HUES6 (cell line): ENCODE data around the gene COPZ2.
A peak's percentile ranks its signal among the peaks of the same experiment; 100 is the strongest.
"Not testable (repeated sequence)": the region's sequence is repeated elsewhere in the genome, so short reads cannot be mapped to it uniquely, and the experiment has no call there.

Experiments used
- H3K27ac ChIP-seq: 2 replicates; pipeline ENCODE4 v1.7.0; 2013; ENCODE audit warnings: low read depth, mild to moderate bottlenecking, low read length, inconsistent platforms
- H3K27me3 ChIP-seq: 2 replicates; pipeline ENCODE4 v1.6.1; 2013; ENCODE audit warnings: low read length; ENCODE audit not compliant: control insufficient read depth, insufficient read depth
- H3K36me3 ChIP-seq: 2 replicates; pipeline ENCODE4 v1.6.1; 2013; ENCODE audit warnings: low read length; ENCODE audit not compliant: control insufficient read depth, insufficient read depth
- H3K4me1 ChIP-seq: 2 replicates; pipeline ENCODE4 v1.6.1; 2013; ENCODE audit warnings: low read length; ENCODE audit not compliant: control insufficient read depth, insufficient read depth
- H3K4me3 ChIP-seq: 2 replicates; pipeline ENCODE4 v1.5.1; 2013; ENCODE audit warnings: low read depth, low read length
- H3K9ac ChIP-seq: one replicate; pipeline ENCODE4 v1.6.1; 2013; ENCODE audit warnings: mild to moderate bottlenecking, low read length
- H3K9me3 ChIP-seq: 2 replicates; pipeline ENCODE4 v1.6.1; 2013; ENCODE audit warnings: low read depth, low read length; ENCODE audit not compliant: control insufficient read depth, insufficient read depth

Gene COPZ2

DNA sequence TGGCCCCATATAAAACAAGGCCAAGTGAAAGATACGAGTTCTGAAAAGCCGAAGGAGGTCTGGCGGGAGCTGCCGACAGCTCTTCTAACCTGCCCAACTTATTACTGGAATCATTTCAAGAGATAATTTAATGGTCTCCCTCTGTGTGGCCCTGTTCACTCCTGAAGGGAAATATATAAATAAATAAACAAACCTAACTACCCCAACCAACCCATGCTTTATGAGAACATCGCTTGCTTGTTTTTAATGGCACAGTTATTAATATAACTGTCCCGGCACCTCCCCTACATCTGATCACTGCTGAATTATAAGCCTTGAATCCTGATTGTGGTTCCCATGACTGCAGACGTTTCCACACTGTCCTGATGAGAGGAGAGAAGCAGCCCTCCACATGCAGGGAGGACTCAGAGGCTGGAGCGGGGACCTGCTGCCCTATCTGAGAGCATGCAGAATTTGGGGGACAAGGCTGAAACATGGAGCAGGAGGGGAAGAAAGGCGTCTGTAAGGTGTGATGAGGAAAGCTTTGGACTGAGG lies 44.5 kb downstream of the COPZ2 start:
- Histone ChIP-seq H3K9ac (no peak overlapping the region), H3K9me3 (no peaks in the 10 kb centered on the region), H3K4me1 (peaks cover 41% of the 10 kb centered on the region), H3K27ac (no peak overlapping the region), H3K36me3 (no peaks in the 10 kb centered on the region), H3K27me3 (no peaks in the 10 kb centered on the region), H3K4me3 (no peak overlapping the region)

DNA sequence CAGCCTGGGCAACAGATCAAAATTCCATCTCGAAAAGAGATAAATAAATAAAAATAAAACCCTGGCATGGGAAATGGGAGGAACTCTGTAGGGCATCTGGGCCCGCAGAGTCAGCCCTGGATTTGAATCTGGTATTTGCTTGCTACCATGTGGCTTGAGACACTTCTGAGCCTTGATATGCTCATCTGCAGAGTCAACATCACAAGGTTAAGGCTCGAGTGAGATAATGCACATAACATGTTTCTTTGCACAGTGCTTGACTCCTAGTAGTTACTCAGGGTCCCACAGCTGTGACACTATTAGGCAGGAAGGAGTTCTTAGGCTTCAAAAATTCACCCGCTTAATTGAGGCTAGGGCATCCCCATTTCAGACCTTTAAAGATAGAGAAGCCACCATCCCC lies 45.4 kb downstream of the COPZ2 start:
- H3K9ac ChIP-seq, result no peak overlapping the region
- H3K27ac ChIP-seq, result no peak overlapping the region
- peaks cover 50% of the 10 kb centered on the region for H3K4me1 ChIP-seq

DNA sequence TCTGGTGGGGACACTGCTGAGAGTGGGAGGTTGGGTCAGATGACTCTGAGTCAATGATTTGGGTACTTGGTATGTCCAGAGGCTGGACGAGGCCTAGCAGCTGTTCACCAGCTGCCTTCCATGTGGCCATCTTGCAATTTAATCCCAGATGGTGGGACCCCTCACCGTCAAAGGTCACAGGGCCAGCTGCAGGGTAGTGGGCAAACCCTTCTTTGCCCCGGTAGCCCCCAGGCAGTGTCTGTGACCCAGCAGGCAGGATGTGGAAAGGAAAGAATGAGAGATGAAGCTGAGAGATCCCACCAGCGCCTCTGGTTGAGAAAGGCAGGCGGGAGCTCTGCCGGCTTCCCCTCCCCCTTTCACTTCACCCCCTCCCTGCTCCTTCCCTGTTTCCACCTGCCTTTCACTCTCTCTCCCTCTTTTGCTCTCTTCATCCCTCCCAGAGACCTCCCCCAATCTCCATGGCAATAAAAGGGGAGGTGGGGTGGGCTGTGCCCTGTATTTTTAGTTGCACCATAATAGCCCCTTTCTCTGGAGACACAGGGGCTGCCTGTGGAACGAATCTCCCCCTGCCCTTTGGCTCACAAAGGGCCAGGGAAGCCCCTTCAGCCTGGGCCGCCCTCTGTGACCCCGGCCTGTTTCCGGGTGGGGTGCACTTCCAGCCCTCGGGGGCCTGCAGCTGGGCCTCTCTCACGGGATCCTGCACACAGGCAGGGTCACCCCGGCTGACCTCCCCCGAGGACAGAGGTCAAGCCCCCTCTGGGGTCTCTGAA lies 46.5 kb downstream of the COPZ2 start:
- Histone ChIP-seq H3K4me3 (peak overlapping the region; percentile 38), H3K36me3 (no peaks in the 10 kb centered on the region), H3K27me3 (no peaks in the 10 kb centered on the region), H3K9me3 (no peaks in the 10 kb centered on the region), H3K27ac (no peak overlapping the region), H3K9ac (no peak overlapping the region), H3K4me1 (peaks cover 52% of the 10 kb centered on the region)

More for the DNA sequence above, 45.4 kb downstream of the COPZ2 start:
- H3K4me3 ChIP-seq, result no peak overlapping the region
- no peaks in the 10 kb centered on the region for H3K27me3 ChIP-seq
- H3K36me3 ChIP-seq, result no peaks in the 10 kb centered on the region
- H3K9me3 ChIP-seq, result no peaks in the 10 kb centered on the region

DNA sequence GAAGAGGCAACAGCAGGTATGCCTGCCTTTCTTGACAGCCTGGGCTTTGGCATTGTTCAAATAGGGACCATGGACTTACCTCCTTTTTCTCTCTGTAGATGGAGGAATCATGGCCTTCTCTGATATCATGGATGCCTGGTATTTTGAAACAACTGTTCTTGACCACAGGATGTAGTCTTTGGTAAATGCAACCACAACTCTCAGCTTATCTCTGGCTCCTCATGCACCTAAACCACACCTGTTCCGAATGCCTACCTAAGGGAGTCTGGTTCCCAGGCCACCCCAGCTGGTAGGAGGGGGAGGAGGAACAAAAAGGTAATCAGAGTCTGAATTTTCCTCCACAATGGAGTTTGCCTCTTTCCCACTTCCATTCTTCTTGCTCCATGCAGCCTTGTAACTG lies 47.9 kb downstream of the COPZ2 start:
- H3K9me3 ChIP-seq, result no peaks in the 10 kb centered on the region
- H3K9ac ChIP-seq, result no peak overlapping the region
- H3K4me1 ChIP-seq, result peaks cover 38% of the 10 kb centered on the region
- H3K4me3 ChIP-seq, result no peak overlapping the region
- no peak overlapping the region for H3K27ac ChIP-seq
- H3K27me3 ChIP-seq, result no peaks in the 10 kb centered on the region
- H3K36me3 ChIP-seq, result no peaks in the 10 kb centered on the region

DNA sequence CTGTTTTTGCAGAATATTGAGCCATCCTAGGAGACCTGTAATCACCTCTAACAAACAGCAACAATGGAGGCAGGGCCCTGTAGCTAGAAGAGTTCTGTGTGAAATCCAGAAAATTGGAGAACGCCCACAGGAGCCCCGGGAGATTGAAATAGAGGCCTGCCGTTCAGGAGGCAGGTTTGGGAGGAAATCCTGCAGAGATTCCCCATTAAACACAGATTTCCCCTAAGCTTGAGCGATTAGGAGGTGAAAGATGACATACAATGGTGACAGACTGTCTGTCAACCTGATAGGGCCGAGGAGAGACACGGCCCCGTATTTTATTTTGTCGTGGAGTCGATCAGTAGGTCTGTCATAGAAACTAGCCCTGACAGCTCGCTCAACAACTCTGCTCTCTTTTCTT lies 48.4 kb downstream of the COPZ2 start:
- H3K36me3 ChIP-seq, result 0 out of 2 replicates have a peak, but pooled peaks cover 2% of the 10 kb centered on the region
- H3K27ac ChIP-seq, result no peak overlapping the region
- no peak overlapping the region for H3K4me3 ChIP-seq
- no peaks in the 10 kb centered on the region for H3K27me3 ChIP-seq
- H3K4me1 ChIP-seq, result peaks cover 32% of the 10 kb centered on the region
- no peaks in the 10 kb centered on the region for H3K9me3 ChIP-seq
- no peak overlapping the region for H3K9ac ChIP-seq

DNA sequence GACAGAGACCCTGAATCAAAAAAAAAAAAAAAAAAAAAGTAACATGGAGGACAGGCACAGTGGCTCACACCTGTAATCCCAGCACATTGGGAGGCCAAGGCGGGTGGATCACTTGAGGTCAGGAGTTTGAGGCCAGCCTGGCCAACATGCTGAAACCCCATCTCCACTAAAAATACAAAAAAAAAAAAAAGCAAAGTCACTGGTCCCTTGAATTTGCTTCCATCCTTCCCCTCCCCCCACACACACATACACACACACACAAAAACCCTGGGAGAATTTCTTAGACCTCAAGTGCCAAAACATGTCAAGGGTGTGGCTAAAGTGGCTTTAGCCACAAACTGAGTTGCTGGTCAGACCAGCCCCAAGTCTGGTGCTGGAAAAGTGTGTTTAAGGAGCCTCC lies 49.2 kb downstream of the COPZ2 start:
- H3K4me3 ChIP-seq, H3K9me3 ChIP-seq, H3K9ac ChIP-seq, H3K27me3 ChIP-seq, H3K36me3 ChIP-seq, H3K27ac ChIP-seq: not testable (repeated sequence)
- peaks cover 31% of the 10 kb centered on the region for H3K4me1 ChIP-seq

DNA sequence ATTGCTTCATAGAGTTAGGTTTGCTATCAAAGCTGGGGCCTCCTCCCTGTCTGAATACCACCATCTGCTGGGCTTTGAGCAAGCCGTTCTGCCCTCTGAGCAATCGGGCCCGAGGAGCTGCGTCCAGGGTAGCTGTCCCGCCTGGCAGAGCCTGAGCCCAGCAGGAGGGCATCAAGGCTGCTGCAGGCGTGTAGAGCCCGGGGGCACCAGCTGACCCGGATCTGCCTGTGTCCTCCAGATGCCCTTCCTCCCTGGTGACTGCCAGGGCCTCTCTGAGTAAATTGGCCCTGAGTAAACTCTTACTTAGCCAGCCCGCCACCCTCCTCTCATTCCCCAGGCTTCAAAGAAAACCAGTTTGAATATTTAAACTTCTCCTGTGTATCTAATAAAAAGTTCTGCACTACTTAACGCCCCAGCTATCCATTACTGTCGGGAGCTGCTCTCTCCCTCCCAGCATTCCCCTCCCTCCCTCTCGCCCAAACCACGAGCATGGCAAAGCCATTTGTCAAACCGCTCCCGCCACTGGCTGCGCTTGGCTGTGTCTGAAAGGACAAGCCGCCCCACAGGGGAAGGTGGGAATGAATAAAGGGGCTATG lies 50.3 kb downstream of the COPZ2 start:
- Histone ChIP-seq H3K9me3 (no peaks in the 10 kb centered on the region), H3K27ac (no peak overlapping the region), H3K9ac (no peak overlapping the region), H3K4me3 (no peak overlapping the region), H3K36me3 (peaks cover 19% of the 10 kb centered on the region), H3K4me1 (peaks cover 31% of the 10 kb centered on the region), H3K27me3 (no peaks in the 10 kb centered on the region)

DNA sequence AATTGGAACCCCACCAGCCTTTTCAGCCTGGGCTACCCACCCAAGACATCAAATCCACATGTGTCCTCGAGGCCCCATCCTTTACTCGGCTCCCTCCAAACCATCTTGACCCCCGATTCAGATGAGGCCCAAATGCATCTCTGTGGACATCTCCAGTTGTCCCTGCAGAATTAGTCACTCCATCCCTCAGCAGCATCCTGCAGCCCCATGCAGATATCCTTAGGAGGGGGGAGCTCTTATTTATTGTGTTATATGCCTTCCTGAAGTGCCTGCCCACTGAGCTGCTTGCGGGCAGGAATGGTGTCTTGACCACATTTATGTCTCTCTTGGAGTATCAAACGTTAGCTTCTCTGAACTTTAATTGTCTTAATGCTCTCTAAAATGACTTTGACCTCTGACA lies 51.1 kb downstream of the COPZ2 start:
- Histone ChIP-seq H3K36me3 (peaks cover 28% of the 10 kb centered on the region), H3K27ac (no peak overlapping the region), H3K9ac (no peak overlapping the region), H3K27me3 (no peaks in the 10 kb centered on the region), H3K4me3 (no peak overlapping the region), H3K4me1 (peaks cover 23% of the 10 kb centered on the region), H3K9me3 (no peaks in the 10 kb centered on the region)

DNA sequence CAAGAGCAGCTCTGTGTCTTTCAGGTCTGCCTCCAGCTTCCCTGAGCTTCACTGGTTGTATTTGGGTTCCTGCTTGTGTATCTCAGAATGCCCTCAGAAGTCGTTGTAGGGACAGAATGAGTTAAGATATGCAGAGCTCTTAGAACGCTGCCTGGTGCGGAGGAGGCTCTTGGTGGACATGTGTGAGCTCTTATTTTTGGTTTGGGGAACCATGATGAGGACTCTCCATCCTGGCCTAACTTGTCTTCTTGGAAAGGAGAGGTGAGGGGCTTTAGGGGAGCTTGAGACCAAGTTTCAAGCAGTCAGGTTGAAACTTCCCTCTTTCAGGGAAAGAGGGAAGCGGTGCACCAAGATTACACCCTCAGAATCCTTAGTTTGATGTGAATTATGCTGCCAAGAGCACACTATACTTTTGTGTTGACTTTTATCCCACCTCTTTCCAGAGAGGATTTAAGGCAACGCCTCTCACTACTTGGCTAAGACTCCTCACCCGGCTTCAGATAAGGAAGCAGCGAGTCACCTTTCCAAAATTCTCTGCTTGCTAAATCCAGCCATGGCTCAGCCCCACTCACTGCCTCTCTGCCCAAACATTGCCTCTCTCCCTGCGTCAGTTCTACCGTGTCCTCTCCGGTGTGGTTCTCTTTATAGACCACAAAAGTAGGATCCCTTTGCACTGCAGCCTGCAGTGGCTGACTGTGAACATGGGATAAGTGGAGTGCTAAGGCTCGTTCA lies 53.9 kb downstream of the COPZ2 start:
- H3K9me3 ChIP-seq, result no peaks in the 10 kb centered on the region
- peaks cover 56% of the 10 kb centered on the region for H3K36me3 ChIP-seq
- H3K27ac ChIP-seq, result no peak overlapping the region
- no peak overlapping the region for H3K4me3 ChIP-seq
- peaks cover 12% of the 10 kb centered on the region for H3K4me1 ChIP-seq
- no peak overlapping the region for H3K9ac ChIP-seq
- H3K27me3 ChIP-seq, result no peaks in the 10 kb centered on the region

DNA sequence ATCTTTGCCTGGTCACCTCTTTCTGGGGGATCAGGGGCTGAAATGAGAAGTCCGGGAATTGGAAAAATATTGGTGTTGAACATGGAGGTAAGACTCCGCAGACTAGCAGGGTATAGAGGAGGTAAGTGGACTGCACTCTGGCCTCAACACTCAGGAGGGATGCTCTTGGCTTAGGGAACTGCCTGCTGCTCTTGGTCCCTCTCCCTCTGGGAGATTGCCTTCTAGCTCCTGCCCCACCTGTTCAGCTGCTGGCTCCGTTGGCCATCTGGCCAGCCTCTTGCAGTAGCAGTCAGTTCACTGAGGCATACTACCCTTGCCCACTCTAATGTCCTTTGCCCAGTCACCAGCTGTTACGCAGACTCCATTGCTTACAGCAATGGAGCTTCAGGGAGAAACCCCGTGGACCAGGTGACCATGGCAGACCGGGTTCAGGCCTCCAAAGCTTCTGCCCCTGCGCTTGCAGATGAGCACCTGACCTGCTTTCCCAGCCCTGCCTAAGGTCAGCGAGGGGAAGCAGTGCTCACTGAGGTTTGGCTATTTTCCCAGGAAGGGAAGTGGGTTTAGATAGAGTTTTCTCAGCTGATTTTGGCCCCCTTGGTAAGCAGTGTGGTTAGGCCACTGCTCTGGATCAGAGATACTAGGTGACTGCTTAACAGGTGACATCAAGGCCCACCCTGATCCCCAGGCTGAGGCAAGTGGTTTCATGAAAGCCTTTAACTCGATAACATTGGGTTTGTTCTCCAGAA lies 54.8 kb downstream of the COPZ2 start:
- no peaks in the 10 kb centered on the region for H3K9me3 ChIP-seq
- no peaks in the 10 kb centered on the region for H3K27me3 ChIP-seq
- no peak overlapping the region for H3K9ac ChIP-seq
- peaks cover 9% of the 10 kb centered on the region for H3K4me1 ChIP-seq
- H3K4me3 ChIP-seq, result no peak overlapping the region
- no peak overlapping the region for H3K27ac ChIP-seq
- H3K36me3 ChIP-seq, result peaks cover 59% of the 10 kb centered on the region
